Measurements from ENCODE around the gene DNASE1. TPM values are rescaled to one million over a fixed set of nuclear protein-coding genes. Genes with fewer than 3 reads are reported as not detected.

Gene DNASE1
- total RNA-seq, 1 donor from 2014 or later, result 49.3 TPM

- Mint-ChIP-seq H3K27ac (no peak overlapping the region), H3K4me3 (ENCODE audit: low read depth) (no peak overlapping the region), H3K36me3 (ENCODE audit: insufficient read depth) (peaks cover 4% of the 10 kb centered on the region), H3K4me1 (ENCODE audit: low read depth) (peaks cover 16% of the 10 kb centered on the region), H3K27me3 (no peaks in the 10 kb centered on the region), H3K9me3 (ENCODE audit: low read depth) (peaks cover 5% of the 10 kb centered on the region)
- no peak for TF ChIP-seq CTCF (IDR thresholded peaks at IDR 0.05; ENCODE audit: unreplicated experiment)
- no peak for DNase-seq (ENCODE audit: low spot score, unreplicated experiment)
Observed at GRCh38 chr16:3643095-3643730, 11.3 kb upstream of the DNASE1 start.

- Mint-ChIP-seq H3K27ac (peak overlapping the region; percentile 91), H3K27me3 (no peaks in the 10 kb centered on the region), H3K4me1 (ENCODE audit: low read depth) (peaks cover 16% of the 10 kb centered on the region), H3K4me3 (ENCODE audit: low read depth) (no peak overlapping the region), H3K9me3 (ENCODE audit: low read depth) (no peaks in the 10 kb centered on the region), H3K36me3 (ENCODE audit: insufficient read depth) (peaks cover 2% of the 10 kb centered on the region)
- DNase-seq (ENCODE audit: low spot score, unreplicated experiment), result no peak
- no peak for TF ChIP-seq CTCF (IDR thresholded peaks at IDR 0.05; ENCODE audit: unreplicated experiment)
Observed at GRCh38 chr16:3645108-3645503, 9.4 kb upstream of the DNASE1 start.

- Mint-ChIP-seq H3K4me1 (ENCODE audit: low read depth) (peaks cover 16% of the 10 kb centered on the region), H3K9me3 (ENCODE audit: low read depth) (no peaks in the 10 kb centered on the region), H3K27me3 (no peaks in the 10 kb centered on the region), H3K36me3 (ENCODE audit: insufficient read depth) (peaks cover 2% of the 10 kb centered on the region), H3K27ac (peak overlapping the region; percentile 91), H3K4me3 (ENCODE audit: low read depth) (no peak overlapping the region)
- no peak for DNase-seq (ENCODE audit: low spot score, unreplicated experiment)
- TF ChIP-seq CTCF (IDR thresholded peaks at IDR 0.05; ENCODE audit: unreplicated experiment), result no peak
Observed at GRCh38 chr16:3645504-3646347, 8.8 kb upstream of the DNASE1 start.

DNA sequence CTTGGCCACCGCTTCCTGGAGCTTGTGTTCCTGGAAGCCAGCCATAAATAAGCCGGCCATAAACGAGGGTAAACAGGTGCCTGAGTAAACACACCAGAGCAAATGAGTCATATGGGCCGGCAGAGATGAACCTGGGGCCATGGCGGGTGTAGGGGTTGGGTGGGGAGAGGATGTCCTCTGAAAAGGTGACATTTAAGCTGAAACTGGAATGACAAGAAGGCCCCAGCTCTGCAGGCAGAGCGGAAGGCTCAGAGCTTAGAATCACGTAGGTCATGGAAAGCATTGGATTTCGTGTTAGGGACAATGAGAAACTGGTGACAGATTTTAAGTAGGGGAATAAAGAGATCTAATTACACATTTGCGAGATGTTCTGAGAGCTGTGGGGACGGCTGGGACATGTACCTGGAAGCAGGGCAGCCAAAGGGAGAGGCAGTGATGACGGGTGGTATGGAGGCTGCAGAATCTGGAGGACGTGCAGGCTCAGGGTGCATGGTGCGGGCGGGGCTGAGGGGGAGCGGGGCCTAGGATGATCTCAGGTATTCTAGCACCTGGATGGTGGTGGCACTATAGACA lies 8.1 kb upstream of the DNASE1 start:
- Mint-ChIP-seq H3K27ac (peak overlapping the region; percentile 91), H3K36me3 (ENCODE audit: insufficient read depth) (peaks cover 4% of the 10 kb centered on the region), H3K27me3 (no peaks in the 10 kb centered on the region), H3K9me3 (ENCODE audit: low read depth) (no peaks in the 10 kb centered on the region), H3K4me3 (ENCODE audit: low read depth) (no peak overlapping the region), H3K4me1 (ENCODE audit: low read depth) (peaks cover 16% of the 10 kb centered on the region)
- DNase-seq (ENCODE audit: low spot score, unreplicated experiment), result no peak
- no peak for TF ChIP-seq CTCF (IDR thresholded peaks at IDR 0.05; ENCODE audit: unreplicated experiment)

DNA sequence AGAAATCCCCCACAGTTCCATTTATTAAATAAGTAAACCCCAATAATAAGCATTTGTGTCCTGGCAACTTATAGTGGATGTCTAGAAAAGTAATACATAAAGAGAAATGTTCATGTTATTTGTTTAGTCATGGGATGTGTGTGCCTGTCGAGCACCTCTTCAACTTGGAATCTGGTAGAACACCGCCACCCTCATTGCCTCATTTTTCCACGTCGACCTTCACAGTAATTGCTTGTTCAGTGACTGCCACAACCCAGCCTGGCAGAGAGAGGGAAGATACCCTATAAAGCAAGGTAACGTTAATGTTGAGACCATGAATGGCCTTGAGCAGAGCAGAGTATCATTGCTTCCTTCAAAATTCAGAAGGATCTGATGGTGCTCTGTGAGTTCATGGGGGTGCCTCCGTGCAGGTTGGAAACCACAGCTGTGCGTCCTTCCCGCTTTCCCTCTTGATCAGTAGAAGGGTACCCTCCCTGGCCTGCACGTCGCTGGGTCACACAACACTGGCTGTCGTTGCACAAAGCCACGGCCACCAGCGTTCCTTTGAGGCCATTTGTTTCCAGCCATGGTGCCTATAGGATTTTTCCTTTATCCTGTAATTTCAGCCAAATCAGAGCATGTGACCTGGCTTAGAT lies 3.7 kb upstream of the DNASE1 start:
- H3K4me3 Mint-ChIP-seq (ENCODE audit: low read depth), result no peak overlapping the region
- H3K27me3 Mint-ChIP-seq, result no peaks in the 10 kb centered on the region
- H3K9me3 Mint-ChIP-seq (ENCODE audit: low read depth), result no peaks in the 10 kb centered on the region
- H3K4me1 Mint-ChIP-seq (ENCODE audit: low read depth), result peaks cover 24% of the 10 kb centered on the region
- TF ChIP-seq CTCF (IDR thresholded peaks at IDR 0.05; ENCODE audit: unreplicated experiment), result no peak
- no peak for DNase-seq (ENCODE audit: low spot score, unreplicated experiment)
- H3K36me3 Mint-ChIP-seq (ENCODE audit: insufficient read depth), result peaks cover 10% of the 10 kb centered on the region
- H3K27ac Mint-ChIP-seq, result peak overlapping the region; percentile 69

Data from progenitor cell of endocrine pancreas (in vitro differentiated cells).